Lower lobe of right lung (tissue), 2 donors: ENCODE data around the gene ALKBH5. TPM values are rescaled to one million over a fixed set of nuclear protein-coding genes. Genes with fewer than 3 reads are reported as not detected.

Experiments used
- ATAC-seq, 2 donors: fragments of 200-7000 bp; cut with Tn5 transposase; one replicate each; pipeline ENCODE4 v1.9.1; 2020 to 2022; ENCODE audit warnings: mild to moderate bottlenecking in 2 of 2, moderate library complexity in 2 of 2
- DNase-seq: peaks from one replicate; pipeline ENCODE4 v3.0.0-alpha.2; 2020
- H3K27ac ChIP-seq: fragments of 200-600 bp; one replicate; pipeline ENCODE4 v1.8.0; 2022
- H3K27me3 ChIP-seq: fragments of 200-600 bp; one replicate; pipeline ENCODE4 v1.8.0; 2022; ENCODE audit warnings: low read depth
- H3K36me3 ChIP-seq: fragments of 200-600 bp; one replicate; pipeline ENCODE4 v1.8.0; 2022; ENCODE audit warnings: mild to moderate bottlenecking
- H3K4me1 ChIP-seq: fragments of 200-600 bp; one replicate; pipeline ENCODE4 v1.8.0; 2022
- H3K4me3 ChIP-seq: fragments of 200-600 bp; one replicate; pipeline ENCODE4 v1.8.0; 2022; ENCODE audit warnings: mild to moderate bottlenecking
- H3K9me3 ChIP-seq: fragments of 200-600 bp; one replicate; pipeline ENCODE4 v1.8.0; 2022
- intact Hi-C: fragments of 100-400 bp; cut with DNase I; formaldehyde crosslinking; loops from one replicate; pipeline ENCODE4 v1.11.0; 2022
- total RNA-seq: library from RNA; stranded (reverse); fragmentation: NEBNext Ultra II Directional; extraction: Animal tissue kit (Norgen Biotek cat#: 25700); gene quantifications from one replicate; pipeline ENCODE4 v1.2.1, GENCODE V29; 2021
- TF ChIP-seq, protein P1 (sequence below): fragments of 200-600 bp; IDR thresholded peaks from one replicate; pipeline ENCODE4 v1.8.0; 2022; ENCODE audit warnings: antibody characterized with exemption, mild to moderate bottlenecking
- donor health status: DM: no; HTN: yes; CAD: no; lungs with severe emphysema.

Gene ALKBH5
- total RNA-seq, 1 donor from 2014 or later: 100 TPM

DNA sequence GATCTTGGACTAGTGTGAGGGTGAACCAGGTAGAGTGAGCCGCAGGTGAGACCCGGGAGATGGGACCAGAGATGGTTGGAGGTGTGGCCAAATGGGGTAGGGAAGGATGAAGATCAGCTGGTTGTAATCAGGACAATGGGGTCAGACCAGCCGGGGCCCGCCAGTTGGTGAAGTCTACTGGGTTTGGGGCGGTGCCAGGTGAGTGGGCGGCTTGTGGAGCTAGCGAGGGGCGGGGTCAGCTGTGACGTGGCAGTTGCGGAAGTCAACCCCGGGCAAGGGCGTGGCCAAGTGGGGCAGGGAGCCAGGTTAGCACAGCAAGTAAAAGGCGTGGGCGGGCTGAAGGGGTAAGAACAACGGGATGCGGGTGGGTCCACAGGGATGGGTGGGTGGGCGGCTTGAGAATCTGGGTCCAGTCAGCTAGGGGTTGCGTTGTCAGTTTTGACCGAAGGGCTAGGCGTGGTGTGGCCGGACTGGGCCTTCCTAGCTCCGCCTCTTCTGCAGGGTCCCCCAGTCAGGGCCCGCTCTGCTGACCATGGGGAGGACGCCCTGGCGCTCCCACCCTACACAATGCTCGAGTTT, 25.5 kb upstream of the ALKBH5 start:
- Histone ChIP-seq H3K4me1 (peaks cover 16% of the 10 kb centered on the region), H3K27me3 (no peaks in the 10 kb centered on the region), H3K27ac (peak overlapping the region; percentile 81), H3K4me3 (peak overlapping the region; percentile 60), H3K9me3 (no peaks in the 10 kb centered on the region), H3K36me3 (no peaks in the 10 kb centered on the region)
- intact Hi-C loops: no loop called here
- peak; percentile 84 to 88 for ATAC-seq
- peak; percentile 99 for DNase-seq
- TF ChIP-seq, protein P1, sequence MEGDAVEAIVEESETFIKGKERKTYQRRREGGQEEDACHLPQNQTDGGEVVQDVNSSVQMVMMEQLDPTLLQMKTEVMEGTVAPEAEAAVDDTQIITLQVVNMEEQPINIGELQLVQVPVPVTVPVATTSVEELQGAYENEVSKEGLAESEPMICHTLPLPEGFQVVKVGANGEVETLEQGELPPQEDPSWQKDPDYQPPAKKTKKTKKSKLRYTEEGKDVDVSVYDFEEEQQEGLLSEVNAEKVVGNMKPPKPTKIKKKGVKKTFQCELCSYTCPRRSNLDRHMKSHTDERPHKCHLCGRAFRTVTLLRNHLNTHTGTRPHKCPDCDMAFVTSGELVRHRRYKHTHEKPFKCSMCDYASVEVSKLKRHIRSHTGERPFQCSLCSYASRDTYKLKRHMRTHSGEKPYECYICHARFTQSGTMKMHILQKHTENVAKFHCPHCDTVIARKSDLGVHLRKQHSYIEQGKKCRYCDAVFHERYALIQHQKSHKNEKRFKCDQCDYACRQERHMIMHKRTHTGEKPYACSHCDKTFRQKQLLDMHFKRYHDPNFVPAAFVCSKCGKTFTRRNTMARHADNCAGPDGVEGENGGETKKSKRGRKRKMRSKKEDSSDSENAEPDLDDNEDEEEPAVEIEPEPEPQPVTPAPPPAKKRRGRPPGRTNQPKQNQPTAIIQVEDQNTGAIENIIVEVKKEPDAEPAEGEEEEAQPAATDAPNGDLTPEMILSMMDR: no peak

- TF ChIP-seq, protein P1: no peak
- Histone ChIP-seq H3K27me3 (no peaks in the 10 kb centered on the region), H3K27ac (no peak overlapping the region), H3K9me3 (no peaks in the 10 kb centered on the region), H3K4me3 (no peak overlapping the region), H3K4me1 (peaks cover 7% of the 10 kb centered on the region), H3K36me3 (no peaks in the 10 kb centered on the region)
- no peak for DNase-seq
- intact Hi-C loops: no loop called here
- no peak for ATAC-seq
Observed at GRCh38 chr17:18159551-18160120, 24.0 kb upstream of the ALKBH5 start.

- Histone ChIP-seq H3K4me1 (peaks cover 7% of the 10 kb centered on the region), H3K27ac (no peak overlapping the region), H3K36me3 (no peaks in the 10 kb centered on the region), H3K27me3 (no peaks in the 10 kb centered on the region), H3K4me3 (no peak overlapping the region), H3K9me3 (no peaks in the 10 kb centered on the region)
- TF ChIP-seq, protein P1: no peak
- no peak for ATAC-seq
- intact Hi-C loops: no loop called here
- DNase-seq: no peak
Observed at GRCh38 chr17:18160128-18160856, 23.3 kb upstream of the ALKBH5 start.

DNA sequence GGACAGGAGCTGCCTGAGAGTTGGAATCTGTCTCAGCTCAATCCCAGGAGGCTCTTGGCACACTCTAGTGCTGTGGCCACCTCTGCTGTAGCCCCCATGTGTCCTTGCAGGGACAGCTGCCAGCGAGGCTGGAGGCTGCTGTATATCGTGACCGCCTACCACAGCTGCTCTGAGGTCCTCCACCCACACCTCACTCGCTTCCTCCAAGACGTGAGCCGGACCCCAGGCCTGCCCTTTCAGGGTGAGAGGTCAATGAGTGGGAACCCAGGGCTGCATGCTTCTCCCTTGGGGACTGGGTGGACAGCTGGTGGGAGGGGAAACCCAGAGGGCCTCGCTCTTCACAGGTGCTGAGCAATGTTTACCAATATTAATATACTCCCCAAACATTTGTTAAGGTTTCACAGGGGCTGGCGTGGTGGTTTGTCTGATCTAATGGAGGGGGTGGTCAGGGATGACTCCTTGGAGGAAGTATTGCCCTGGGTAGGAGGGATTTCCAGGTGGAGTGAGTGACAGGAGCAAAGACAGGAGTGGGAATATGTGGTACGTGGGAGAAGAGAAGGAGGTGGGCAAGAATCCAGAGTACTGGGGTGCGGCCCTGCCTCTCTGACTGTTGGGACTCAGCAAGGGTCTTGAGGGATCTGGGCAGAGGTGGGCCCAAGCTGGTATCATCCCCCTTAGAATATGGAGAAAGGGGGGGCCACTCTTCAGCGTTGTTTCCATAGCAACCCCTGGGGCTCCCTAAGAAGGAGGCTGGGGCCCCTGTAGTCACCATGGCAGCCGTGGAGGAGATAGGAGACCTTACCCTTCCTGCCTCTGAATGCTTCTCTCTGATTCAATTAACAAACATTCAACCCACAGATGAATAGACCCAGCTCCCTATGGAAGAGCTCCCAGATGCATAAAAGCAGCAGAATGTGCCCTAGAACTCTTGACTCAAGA, 22.2 kb upstream of the ALKBH5 start:
- no peak overlapping the region for H3K27ac ChIP-seq
- no peaks in the 10 kb centered on the region for H3K9me3 ChIP-seq
- H3K27me3 ChIP-seq: no peaks in the 10 kb centered on the region
- H3K36me3 ChIP-seq: no peaks in the 10 kb centered on the region
- H3K4me1 ChIP-seq: peaks cover 7% of the 10 kb centered on the region
- ATAC-seq (no peak), DNase-seq (no peak)
- no peak overlapping the region for H3K4me3 ChIP-seq
- TF ChIP-seq, protein P1: no peak
- intact Hi-C loops: no loop called here

GRCh38 chr17:18163547-18163946, 20.1 kb upstream of the ALKBH5 start:
- no peaks in the 10 kb centered on the region for H3K9me3 ChIP-seq
- ATAC-seq (no peak), DNase-seq (no peak)
- H3K36me3 ChIP-seq: no peaks in the 10 kb centered on the region
- H3K4me3 ChIP-seq: no peak overlapping the region
- TF ChIP-seq, protein P1: no peak
- H3K27me3 ChIP-seq: no peaks in the 10 kb centered on the region
- H3K4me1 ChIP-seq: peaks cover 5% of the 10 kb centered on the region
- intact Hi-C loops: no loop called here
- no peak overlapping the region for H3K27ac ChIP-seq
